SK-N-MC (cell line): ENCODE results near the gene FBLN2.

ENCODE experiments used
- DNase-seq: peaks from one replicate; pipeline ENCODE4 v3.0.0-alpha.2; 2011; ENCODE audit warnings: low read depth, low spot score
- H3K27ac ChIP-seq: fragments of 200-600 bp; sonication (generic); 2 replicates; pipeline ENCODE4 v1.5.1; 2016; ENCODE audit warnings: mixed run types
- H3K36me3 ChIP-seq: fragments of 200-600 bp; sonication (generic); 2 replicates; pipeline ENCODE4 v1.6.1; 2017; ENCODE audit warnings: antibody characterized with exemption, low read length, mixed read lengths; ENCODE audit not compliant: insufficient read depth
- H3K4me3 ChIP-seq: fragments of 200-600 bp; sonication (generic); 2 replicates; pipeline ENCODE4 v1.5.1; 2016
- H3K9ac ChIP-seq: fragments of 200-600 bp; sonication (generic); 2 replicates; pipeline ENCODE4 v1.8.0; 2017; ENCODE audit warnings: mixed run types, mixed read lengths; ENCODE audit not compliant: insufficient read length
- H3K9me3 ChIP-seq: fragments of 200-600 bp; sonication (generic); 2 replicates; pipeline ENCODE4 v1.6.1; 2017; ENCODE audit warnings: low read depth, mild to moderate bottlenecking, antibody characterized with exemption, low read length, moderate library complexity, mixed read lengths
- EZH2 ChIP-seq: fragments of 200-600 bp; sonication (generic); IDR thresholded peaks from one replicate; pipeline ENCODE4 v1.6.1; 2017; ENCODE audit warnings: antibody characterized with exemption
- FOXP2 ChIP-seq: optimal IDR thresholded peaks from 2 replicates; pipeline ENCODE3; 2011; ENCODE audit warnings: mild to moderate bottlenecking, moderate library complexity; ENCODE audit not compliant: insufficient read depth; ENCODE audit errors: extremely low read length, control extremely low read depth
- POLR2AphosphoS5 ChIP-seq: IDR thresholded peaks from 2 replicates; pipeline ENCODE4 v1.6.1; 2012; ENCODE audit warnings: mild to moderate bottlenecking, low read depth, low read length, borderline replicate concordance

The FBLN2 gene

DNA sequence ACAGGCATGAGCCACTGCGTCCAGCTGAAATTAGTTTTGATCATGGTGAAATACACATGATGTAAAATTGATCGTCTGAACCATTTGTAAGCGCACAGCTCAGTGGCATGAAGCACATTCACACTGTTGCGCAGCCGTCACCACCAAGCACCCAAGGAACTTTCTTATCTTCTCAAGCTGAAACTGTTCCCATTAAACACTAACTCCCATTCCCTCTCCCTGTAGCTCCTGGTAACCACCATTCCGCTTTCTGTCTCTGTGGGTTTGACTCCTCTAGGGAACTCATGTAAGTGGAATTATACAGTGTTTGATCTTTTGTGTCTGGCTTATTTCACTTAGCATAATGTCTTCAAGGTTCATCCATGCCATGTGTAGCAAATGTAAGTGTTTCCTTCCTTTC is 62.3 kb downstream of the FBLN2 start:
- no peak overlapping the region for H3K4me3 ChIP-seq
- no peak overlapping the region for H3K9ac ChIP-seq
- H3K27ac ChIP-seq, result no peak overlapping the region
- no peaks in the 10 kb centered on the region for H3K36me3 ChIP-seq
- no peak for TF ChIP-seq FOXP2
- TF ChIP-seq EZH2, result no peak
- no peak for DNase-seq
- H3K9me3 ChIP-seq, result no peaks in the 10 kb centered on the region

DNA sequence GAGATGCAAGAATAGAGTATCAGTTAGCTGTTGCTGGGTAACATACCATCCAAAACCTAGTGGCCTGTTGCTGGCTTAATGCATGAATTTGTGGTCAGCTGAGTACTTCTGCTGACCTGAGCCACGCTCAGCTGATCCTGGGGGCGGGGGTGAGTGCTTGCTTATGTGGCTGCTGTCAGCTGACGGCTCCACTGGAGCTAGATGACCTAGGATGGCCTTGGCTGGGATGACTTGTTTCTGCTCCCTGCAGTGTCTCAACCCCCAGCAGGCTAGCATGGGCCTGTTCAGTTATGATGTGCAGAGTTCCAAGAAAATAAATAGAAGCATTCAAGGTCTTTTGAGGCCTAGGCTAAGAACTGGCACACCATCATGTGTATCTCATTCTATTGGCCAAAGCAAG is 63.9 kb downstream of the FBLN2 start:
- H3K9me3 ChIP-seq, result no peaks in the 10 kb centered on the region
- no peak for DNase-seq
- H3K27ac ChIP-seq, result no peak overlapping the region
- TF ChIP-seq FOXP2 (no peak), EZH2 (no peak), POLR2AphosphoS5 (no peak)
- no peak overlapping the region for H3K4me3 ChIP-seq
- no peak overlapping the region for H3K9ac ChIP-seq
- no peaks in the 10 kb centered on the region for H3K36me3 ChIP-seq

DNA sequence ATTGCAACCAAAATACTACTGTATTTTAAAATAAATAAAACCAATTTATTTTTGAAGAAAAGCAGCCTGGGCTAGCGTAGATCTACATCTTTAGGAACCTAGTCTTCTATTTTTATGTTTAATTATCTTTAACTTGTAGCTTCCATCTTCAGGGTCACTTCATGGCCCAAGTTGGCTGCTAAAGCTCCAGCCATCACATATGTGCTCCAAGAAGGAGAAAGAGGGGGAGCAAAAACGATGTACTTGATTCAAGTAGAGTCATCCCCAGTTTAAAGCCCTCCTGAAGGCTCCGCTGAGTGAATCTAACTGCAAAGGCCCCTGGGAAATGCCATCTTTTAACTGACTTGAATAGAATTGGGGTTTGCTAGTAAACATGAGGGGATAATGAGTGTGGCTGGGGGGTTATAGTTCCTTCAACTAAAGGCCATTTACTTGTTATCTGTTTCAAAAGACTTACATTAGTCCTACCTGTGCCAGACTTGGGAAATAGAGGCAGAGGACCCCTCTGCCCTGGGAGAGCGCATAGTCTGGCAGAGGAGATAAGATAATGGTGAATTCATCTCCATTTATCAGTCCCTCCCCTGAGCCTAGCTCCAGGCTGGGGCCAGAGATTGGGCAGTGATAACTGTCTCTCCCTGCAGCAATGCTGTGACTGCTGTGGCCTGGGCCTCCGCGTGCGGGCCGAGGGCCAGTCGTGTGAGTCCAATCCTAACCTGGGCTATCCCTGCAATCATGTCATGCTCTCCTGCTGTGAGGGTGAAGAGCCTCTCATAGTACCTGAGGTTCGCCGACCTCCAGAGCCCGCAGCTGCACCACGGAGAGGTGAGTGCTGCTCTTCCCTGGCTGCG is 64.6 kb downstream of the FBLN2 start:
- H3K9me3 ChIP-seq, result no peaks in the 10 kb centered on the region
- no peak for DNase-seq
- H3K36me3 ChIP-seq, result no peaks in the 10 kb centered on the region
- H3K27ac ChIP-seq, result no peak overlapping the region
- H3K4me3 ChIP-seq, result no peak overlapping the region
- no peak overlapping the region for H3K9ac ChIP-seq
- TF ChIP-seq FOXP2, result no peak

DNA sequence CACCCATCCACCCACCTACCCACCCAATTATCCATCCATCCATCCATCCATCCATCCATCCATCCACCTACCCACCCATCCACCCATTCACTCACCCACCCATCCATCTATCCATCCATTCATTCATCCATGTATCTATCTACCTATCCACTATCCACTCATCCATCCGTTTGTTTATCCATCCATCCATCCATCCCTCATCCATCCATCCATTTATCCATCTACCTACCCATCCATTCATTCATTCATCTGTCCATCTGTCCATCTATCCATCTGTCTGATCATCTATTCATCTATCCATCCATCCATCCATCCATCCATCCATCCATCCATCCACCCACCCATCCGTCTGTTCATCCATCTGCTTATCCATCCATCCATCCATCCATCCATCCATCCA is 65.7 kb downstream of the FBLN2 start:
- no peak overlapping the region for H3K4me3 ChIP-seq
- no peak for TF ChIP-seq POLR2AphosphoS5
- TF ChIP-seq EZH2, result no peak
- no peak for TF ChIP-seq FOXP2
- no peak overlapping the region for H3K9ac ChIP-seq
- no peaks in the 10 kb centered on the region for H3K9me3 ChIP-seq
- H3K36me3 ChIP-seq, result no peaks in the 10 kb centered on the region
- H3K27ac ChIP-seq, result no peak overlapping the region
- DNase-seq, result no peak

DNA sequence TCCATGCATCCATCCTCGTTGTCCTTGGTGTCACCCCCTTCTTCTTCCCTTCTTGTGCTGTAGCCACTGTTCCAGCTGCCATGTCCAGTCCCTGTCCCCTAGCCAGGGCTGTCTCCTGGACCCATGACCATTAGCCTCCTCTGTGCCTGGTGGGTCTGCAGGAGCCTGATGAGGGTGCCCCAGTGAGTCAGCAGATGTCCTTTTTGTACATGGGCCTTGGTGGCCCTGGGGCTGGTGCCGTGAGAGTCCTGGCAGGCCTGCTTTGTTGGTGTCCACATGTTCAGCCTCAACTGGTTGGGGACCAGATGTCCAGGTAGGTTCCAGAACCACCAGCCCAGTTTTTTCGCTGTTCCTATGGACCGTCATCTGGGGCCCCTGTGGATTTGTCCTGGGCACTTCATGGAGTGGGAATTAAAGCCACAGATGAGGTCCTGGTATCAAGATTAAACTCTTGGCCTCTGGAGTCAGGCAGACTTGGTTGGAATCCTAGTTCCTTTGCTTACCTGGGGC is 66.1 kb downstream of the FBLN2 start:
- TF ChIP-seq FOXP2, result no peak
- no peak for TF ChIP-seq EZH2
- no peak for TF ChIP-seq POLR2AphosphoS5
- DNase-seq, result no peak
- H3K4me3 ChIP-seq, result no peak overlapping the region
- H3K36me3 ChIP-seq, result no peaks in the 10 kb centered on the region
- no peaks in the 10 kb centered on the region for H3K9me3 ChIP-seq
- H3K27ac ChIP-seq, result no peak overlapping the region
- no peak overlapping the region for H3K9ac ChIP-seq

DNA sequence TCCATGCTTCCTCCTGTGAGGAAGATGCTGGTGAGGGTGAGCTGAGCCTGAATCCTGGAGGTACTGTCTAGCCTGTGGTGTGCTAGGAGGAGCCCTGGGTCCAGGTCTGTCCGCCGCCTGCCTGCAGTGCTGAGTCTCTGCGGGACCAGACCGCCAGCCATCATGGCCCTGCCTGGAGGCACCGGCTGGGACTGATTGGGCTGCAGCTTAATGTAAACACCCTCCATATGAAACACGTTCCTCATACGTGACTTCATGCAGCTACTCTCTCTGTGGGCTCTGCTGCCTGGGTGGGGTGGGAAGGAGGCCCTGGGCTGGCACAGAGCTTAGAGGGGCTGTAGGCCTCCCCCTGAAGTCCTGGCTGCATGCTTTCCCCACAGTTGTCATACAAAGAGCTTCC is 67.4 kb downstream of the FBLN2 start:
- no peak for TF ChIP-seq FOXP2
- no peak for TF ChIP-seq POLR2AphosphoS5
- TF ChIP-seq EZH2, result no peak
- no peaks in the 10 kb centered on the region for H3K9me3 ChIP-seq

DNA sequence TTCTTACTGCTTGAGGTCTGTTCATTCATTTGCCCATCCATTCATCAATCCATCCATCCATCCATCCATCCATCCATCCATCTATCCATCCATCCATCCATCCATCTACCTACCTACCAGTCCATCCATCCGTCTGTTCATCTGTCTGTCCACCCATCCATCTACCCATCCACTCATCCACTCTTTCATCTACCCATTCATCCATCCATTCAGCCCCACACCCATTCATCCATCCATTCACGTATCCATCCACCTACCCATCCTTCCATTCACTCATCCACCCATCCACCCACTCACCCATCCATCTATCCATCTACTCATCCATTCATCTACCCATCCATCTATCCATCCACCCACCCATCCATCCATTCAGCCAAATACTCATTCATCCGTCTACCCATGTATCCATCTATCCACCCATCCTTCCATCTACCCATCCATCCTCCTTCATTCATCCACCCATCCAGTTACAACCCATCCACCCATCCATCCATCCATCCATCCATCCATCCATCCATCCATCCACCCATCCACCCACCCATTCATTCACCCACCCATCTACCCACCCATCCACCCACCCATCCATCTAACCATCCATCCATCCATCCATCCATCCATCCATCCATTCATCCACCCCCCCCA is 68.3 kb downstream of the FBLN2 start:
- H3K4me3 ChIP-seq, result no peak overlapping the region
- H3K36me3 ChIP-seq, result no peaks in the 10 kb centered on the region
- no peaks in the 10 kb centered on the region for H3K9me3 ChIP-seq
- DNase-seq, result no peak
- no peak for TF ChIP-seq POLR2AphosphoS5
- no peak for TF ChIP-seq FOXP2
- TF ChIP-seq EZH2, result no peak
- no peak overlapping the region for H3K9ac ChIP-seq
- no peak overlapping the region for H3K27ac ChIP-seq

More for the DNA sequence above, 67.4 kb downstream of the FBLN2 start:
- Histone ChIP-seq H3K27ac (no peak overlapping the region), H3K9ac (no peak overlapping the region), H3K36me3 (no peaks in the 10 kb centered on the region), H3K4me3 (no peak overlapping the region)
- DNase-seq, result no peak

DNA sequence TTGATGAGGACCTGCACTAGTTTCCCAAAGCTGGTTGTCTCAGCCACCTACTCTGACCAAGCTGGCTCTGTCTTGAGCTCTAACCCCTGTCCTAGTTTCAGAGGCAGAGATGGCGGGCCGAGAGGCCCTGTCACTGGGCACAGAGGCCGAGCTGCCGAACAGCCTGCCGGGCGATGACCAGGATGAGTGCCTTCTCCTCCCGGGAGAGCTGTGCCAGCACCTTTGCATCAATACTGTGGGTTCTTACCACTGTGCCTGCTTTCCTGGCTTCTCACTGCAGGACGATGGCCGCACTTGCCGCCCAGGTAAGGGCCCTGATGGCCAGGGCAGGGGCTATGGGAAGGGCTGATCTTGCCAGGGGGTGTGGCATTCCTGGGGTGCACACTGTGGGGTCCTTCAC is 69.1 kb downstream of the FBLN2 start:
- no peak overlapping the region for H3K9ac ChIP-seq
- no peak overlapping the region for H3K27ac ChIP-seq
- no peaks in the 10 kb centered on the region for H3K36me3 ChIP-seq
- H3K4me3 ChIP-seq, result no peak overlapping the region
- TF ChIP-seq POLR2AphosphoS5 (no peak), EZH2 (no peak), FOXP2 (no peak)
- DNase-seq, result no peak
- no peaks in the 10 kb centered on the region for H3K9me3 ChIP-seq
